ENCODE measurements around the gene PDXK.

Gene PDXK

DNA sequence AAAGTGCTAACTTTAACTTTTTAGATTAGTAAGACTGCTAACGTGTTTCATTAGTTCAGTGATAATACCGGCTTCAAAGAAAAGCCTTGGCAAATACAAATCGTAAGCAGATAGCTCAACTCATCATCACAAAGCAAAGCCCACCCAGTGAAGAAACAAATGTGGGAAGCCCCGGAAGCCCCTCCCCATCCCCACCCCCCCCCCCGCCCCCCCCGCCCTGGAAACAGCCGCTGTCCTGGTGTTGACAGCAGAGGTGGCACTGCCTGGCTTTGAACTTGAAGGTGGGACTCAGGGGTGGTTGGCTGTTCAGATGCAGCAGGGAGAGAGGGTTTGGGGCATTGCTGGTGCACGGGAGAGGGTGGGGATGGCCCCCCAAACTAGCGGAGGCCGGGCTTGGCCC, 14.1 kb downstream of the PDXK start:
- Histone ChIP-seq H3K27ac (ENCODE audit: low read depth, low read length) (no peak overlapping the region), H3K36me3 (ENCODE audit: control insufficient read depth, insufficient read depth, low read length) (peaks cover 5% of the 10 kb centered on the region), H3K4me1 (ENCODE audit: control insufficient read depth, insufficient read depth, low read length) (peaks cover 2% of the 10 kb centered on the region), H3K4me3 (ENCODE audit: low read length) (no peak overlapping the region), H3K27me3 (ENCODE audit: control insufficient read depth, insufficient read depth, low read length) (no peaks in the 10 kb centered on the region), H3K9ac (ENCODE audit: low read length) (no peak overlapping the region)

DNA sequence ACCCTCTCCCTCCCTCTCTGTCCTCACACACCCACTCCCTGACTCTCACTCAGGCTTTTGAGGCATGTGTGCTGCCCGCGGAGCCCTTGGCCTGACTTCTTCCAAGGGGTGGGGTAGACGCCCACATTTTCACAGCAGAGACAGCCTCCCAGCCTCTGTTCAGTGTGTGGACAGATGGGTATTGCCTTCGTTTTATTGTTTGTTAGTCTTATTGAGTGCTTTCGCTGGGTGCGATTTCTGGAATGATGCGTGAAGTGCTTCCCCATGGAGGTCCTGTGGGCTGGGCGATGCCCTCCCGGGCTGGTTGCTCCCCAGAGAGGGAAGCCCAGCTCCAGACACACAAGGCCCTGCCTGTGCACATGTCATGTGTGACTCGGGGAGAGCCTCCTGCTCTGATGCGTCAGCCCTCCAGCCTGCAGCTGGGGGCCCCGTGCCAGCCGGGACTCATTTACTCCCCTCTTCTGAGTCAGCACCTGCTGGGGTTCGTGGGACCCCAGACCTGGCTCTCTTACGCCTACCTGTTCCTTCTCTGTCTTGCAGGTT, 14.7 kb downstream of the PDXK start:
- Histone ChIP-seq H3K4me3 (ENCODE audit: low read length) (no peak overlapping the region), H3K27ac (ENCODE audit: low read depth, low read length) (no peak overlapping the region), H3K27me3 (ENCODE audit: control insufficient read depth, insufficient read depth, low read length) (no peaks in the 10 kb centered on the region), H3K36me3 (ENCODE audit: control insufficient read depth, insufficient read depth, low read length) (peaks cover 5% of the 10 kb centered on the region), H3K9ac (ENCODE audit: low read length) (no peak overlapping the region), H3K4me1 (ENCODE audit: control insufficient read depth, insufficient read depth, low read length) (no peaks in the 10 kb centered on the region)

DNA sequence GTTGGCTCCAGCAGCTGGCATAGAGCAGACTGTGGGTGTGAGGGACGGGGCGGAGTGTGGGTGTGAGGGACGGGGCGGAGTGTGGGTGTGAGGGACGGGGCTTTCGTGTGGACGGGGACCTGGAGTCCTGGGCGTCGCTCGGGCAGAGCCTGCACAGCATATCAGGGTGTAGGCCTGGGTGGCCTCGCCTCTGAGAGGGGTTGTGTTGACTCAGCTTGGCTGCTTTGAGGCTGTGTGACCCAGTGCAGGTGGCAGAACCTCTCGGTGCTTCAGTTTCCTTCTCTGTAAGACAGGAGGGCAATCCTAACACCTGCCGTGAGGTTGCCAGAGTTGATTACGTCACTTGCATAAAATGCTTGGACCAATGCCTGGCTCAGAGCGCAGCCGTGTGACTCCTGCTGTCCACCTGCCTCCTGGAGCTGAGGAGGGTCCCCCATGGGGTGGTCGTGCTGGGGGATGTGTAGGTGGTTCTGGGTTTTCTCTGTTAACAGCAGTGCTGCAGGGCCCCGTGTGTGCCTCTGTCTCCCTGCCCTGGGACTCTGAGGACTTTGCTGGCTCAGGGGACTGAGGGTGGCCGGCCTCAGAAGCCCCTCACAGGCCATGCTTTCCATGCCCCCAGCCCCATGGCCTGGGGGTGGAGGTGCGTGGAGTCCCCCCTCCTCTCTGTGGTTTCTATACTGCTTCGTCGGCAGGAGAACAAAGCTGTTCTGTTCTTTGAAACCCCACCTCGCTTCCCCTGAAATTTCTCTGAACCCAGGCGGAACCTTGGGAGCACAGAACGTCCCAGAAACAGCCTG, 15.4 kb downstream of the PDXK start:
- Histone ChIP-seq H3K4me1 (ENCODE audit: control insufficient read depth, insufficient read depth, low read length) (no peaks in the 10 kb centered on the region), H3K27ac (ENCODE audit: low read depth, low read length) (no peak overlapping the region), H3K9ac (ENCODE audit: low read length) (no peak overlapping the region)

DNA sequence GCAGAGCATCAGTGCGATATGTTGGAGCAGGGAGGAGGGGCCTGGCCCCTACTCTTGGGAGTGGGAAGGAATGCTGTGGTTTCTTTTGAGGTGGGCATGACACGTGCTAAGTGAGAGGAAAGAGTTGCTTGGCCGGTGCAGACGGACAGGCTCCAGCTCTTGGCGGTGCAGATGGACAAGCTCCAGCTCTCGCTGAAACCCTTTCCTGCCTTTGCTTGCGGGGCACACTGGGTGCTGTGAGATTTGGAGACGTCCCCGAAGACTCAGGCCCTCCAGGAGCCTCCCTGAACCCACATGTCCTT, 15.9 kb downstream of the PDXK start:
- no peak overlapping the region for H3K27ac ChIP-seq (ENCODE audit: low read depth, low read length)
- no peaks in the 10 kb centered on the region for H3K27me3 ChIP-seq (ENCODE audit: control insufficient read depth, insufficient read depth, low read length)
- H3K4me1 ChIP-seq (ENCODE audit: control insufficient read depth, insufficient read depth, low read length) = no peaks in the 10 kb centered on the region
- H3K9ac ChIP-seq (ENCODE audit: low read length) = no peak overlapping the region
- H3K36me3 ChIP-seq (ENCODE audit: control insufficient read depth, insufficient read depth, low read length) = peaks cover 5% of the 10 kb centered on the region
- no peak overlapping the region for H3K4me3 ChIP-seq (ENCODE audit: low read length)

More for the DNA sequence above, 15.4 kb downstream of the PDXK start:
- no peaks in the 10 kb centered on the region for H3K27me3 ChIP-seq (ENCODE audit: control insufficient read depth, insufficient read depth, low read length)
- no peak overlapping the region for H3K4me3 ChIP-seq (ENCODE audit: low read length)
- H3K36me3 ChIP-seq (ENCODE audit: control insufficient read depth, insufficient read depth, low read length) = peaks cover 5% of the 10 kb centered on the region

DNA sequence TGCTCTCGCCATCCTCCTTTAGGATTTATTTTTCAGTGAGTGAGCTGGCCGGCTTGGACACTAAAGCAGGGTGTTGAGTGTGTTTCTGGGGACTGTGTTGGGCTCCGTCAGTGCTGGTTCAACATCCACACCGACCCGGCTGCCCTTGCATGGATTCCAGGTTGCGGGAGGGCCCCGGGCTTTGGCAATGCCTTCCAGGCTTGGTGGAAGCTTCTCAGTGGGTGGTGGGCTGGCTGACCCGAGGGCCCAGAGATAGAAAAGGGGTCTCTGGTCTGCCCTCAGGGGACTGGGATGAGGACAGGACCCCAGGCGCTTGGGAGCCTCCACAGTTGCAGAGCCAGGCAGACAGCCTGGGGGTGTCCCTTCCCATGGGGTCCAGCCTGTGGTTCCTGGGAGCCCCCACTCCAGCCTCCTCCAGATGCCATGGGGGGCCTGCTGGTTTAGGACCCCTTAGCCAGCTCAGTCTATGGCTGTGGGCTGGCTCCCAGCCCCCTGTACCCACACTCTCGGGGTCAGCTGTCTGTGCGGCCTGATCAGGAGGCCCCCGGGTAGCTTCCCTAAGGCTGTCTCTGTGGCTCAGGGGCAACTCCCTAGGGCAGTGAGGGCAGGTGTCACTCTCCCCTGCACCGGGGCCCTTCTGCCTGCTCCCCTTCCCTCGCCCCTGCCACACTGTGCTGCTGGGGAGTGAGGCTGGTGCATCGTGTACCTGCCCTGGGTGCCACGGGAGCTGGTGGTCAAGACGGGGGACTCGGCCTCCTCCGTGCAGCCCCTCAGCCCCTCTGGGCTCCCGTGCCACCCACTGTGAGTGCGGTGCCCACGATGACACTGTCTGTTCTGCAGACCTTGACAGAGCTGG, 16.5 kb downstream of the PDXK start:
- Histone ChIP-seq H3K27me3 (ENCODE audit: control insufficient read depth, insufficient read depth, low read length) (no peaks in the 10 kb centered on the region), H3K4me1 (ENCODE audit: control insufficient read depth, insufficient read depth, low read length) (no peaks in the 10 kb centered on the region), H3K4me3 (ENCODE audit: low read length) (no peak overlapping the region), H3K9ac (ENCODE audit: low read length) (no peak overlapping the region), H3K36me3 (ENCODE audit: control insufficient read depth, insufficient read depth, low read length) (peaks cover 5% of the 10 kb centered on the region), H3K27ac (ENCODE audit: low read depth, low read length) (no peak overlapping the region)

DNA sequence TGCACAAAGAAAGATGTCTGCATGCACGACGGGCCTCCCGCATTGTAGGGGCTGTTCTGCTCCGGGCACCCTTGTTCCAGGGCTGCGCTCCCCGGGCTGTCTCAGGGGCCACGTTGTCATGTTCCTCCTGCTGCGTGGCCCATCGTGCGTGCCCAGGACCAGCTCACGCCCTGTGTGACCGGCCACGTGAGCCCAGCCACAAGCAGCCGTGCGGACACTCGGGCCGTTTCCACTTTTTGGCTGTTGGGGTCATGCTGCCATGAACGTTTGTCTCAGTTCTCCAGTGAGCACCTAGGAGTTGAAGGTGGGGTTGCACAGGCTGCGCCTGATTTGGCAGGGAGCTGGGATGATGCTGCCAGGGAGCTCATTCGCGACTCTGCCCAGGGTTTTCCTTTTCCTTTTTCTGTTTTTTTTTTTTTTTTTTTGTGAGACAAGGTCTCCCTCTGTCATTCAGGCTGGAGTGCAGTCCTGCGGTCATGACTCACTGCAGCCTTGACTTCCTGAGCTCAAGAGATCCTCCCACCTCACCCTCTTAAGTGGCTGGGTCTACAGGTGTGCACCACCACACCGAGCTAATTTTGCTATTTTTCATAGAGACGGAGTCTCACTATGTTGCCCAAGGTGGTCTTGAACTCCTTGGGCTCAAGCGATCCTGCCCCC, 17.4 kb downstream of the PDXK start:
- no peaks in the 10 kb centered on the region for H3K4me1 ChIP-seq (ENCODE audit: control insufficient read depth, insufficient read depth, low read length)
- H3K36me3 ChIP-seq (ENCODE audit: control insufficient read depth, insufficient read depth, low read length) = peaks cover 5% of the 10 kb centered on the region

DNA sequence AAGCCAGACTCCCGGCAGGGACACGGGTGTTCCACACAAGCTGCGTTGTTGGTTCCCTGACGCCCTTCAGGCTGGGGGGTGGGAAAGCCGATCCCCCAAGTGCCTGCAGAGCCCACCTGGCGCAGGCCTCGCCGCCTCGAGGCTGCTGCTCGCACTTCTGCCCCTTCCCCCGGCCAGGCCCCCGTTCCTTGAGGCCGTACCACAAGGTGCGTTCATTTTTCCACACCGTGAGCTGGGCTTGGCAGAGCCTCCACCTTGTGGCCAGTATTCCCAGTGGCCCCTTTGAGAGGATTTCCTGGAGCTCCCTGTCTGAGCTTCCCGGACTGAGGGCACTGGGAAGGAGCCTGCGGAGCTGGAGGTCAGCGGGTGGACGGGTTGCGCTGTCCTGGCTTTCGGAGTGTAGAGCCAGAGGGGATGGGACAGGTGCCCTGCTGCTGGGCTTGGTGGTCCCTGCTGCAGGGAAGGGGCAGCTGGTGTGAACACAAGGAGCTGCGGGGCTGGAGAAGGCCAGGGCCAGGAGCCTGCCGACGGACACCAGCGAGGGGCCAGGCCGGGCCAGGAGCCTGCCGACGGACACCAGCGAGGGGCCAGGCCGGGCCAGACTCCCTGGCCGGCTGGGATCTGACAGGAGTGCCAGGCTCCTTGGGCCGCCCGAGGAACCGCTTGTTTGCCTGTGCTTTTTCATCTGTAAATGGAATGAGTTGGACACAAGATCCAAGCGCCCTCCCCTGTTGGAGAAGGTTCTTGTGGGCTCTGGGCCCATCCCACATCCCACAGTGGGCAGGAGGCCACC, 18.4 kb downstream of the PDXK start:
- H3K36me3 ChIP-seq (ENCODE audit: control insufficient read depth, insufficient read depth, low read length) = peaks cover 5% of the 10 kb centered on the region
- no peak overlapping the region for H3K4me3 ChIP-seq (ENCODE audit: low read length)
- no peak overlapping the region for H3K9ac ChIP-seq (ENCODE audit: low read length)
- H3K27ac ChIP-seq (ENCODE audit: low read depth, low read length) = no peak overlapping the region
- H3K4me1 ChIP-seq (ENCODE audit: control insufficient read depth, insufficient read depth, low read length) = no peaks in the 10 kb centered on the region
- H3K27me3 ChIP-seq (ENCODE audit: control insufficient read depth, insufficient read depth, low read length) = no peaks in the 10 kb centered on the region

More for the DNA sequence above, 17.4 kb downstream of the PDXK start:
- no peaks in the 10 kb centered on the region for H3K27me3 ChIP-seq (ENCODE audit: control insufficient read depth, insufficient read depth, low read length)
- H3K27ac ChIP-seq (ENCODE audit: low read depth, low read length) = no peak overlapping the region
- H3K4me3 ChIP-seq (ENCODE audit: low read length) = no peak overlapping the region
- H3K9ac ChIP-seq (ENCODE audit: low read length) = no peak overlapping the region

DNA sequence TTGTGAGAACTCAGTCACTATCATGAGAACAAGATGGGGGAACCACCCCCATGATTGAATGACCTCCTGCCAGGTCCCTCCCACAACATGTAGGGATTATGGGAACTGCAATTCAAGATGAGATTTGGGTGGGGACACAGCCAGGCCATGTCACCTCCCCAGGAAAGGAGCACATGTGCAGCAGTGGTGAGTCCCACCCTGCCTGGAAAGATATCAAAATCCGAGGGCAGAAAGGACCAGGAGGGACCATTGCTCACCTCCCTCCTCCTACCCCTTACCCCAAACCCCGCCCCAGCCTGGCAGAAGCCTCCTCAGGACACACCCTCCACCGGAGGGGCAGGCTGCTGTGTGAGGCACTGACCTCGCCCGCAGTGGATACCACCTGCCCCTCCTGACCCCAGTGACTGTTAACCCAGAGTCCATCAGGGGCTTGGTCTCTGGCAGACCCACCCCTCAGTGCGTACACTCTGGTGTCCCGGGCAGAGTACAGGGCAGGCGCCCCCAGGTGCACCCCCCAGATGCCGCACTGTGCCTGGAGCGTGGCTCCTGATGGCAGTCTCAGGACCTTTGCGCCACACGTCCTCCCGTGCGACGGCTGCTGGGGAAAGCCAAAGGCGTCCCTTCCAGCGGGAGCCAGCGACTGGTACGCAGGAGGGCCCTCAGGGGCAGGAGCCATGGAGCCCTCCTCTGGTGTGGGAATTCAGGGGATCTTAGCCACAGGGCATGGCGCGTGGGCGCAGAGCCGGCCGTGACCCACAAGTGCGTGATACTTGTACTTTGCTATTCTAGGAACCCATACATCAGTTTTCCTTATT, 20.9 kb downstream of the PDXK start:
- H3K4me3 ChIP-seq (ENCODE audit: low read length) = no peak overlapping the region
- H3K4me1 ChIP-seq (ENCODE audit: control insufficient read depth, insufficient read depth, low read length) = no peaks in the 10 kb centered on the region
- H3K9ac ChIP-seq (ENCODE audit: low read length) = no peak overlapping the region
- peaks cover 14% of the 10 kb centered on the region for H3K36me3 ChIP-seq (ENCODE audit: control insufficient read depth, insufficient read depth, low read length)
- no peak overlapping the region for H3K27ac ChIP-seq (ENCODE audit: low read depth, low read length)
- no peaks in the 10 kb centered on the region for H3K27me3 ChIP-seq (ENCODE audit: control insufficient read depth, insufficient read depth, low read length)

DNA sequence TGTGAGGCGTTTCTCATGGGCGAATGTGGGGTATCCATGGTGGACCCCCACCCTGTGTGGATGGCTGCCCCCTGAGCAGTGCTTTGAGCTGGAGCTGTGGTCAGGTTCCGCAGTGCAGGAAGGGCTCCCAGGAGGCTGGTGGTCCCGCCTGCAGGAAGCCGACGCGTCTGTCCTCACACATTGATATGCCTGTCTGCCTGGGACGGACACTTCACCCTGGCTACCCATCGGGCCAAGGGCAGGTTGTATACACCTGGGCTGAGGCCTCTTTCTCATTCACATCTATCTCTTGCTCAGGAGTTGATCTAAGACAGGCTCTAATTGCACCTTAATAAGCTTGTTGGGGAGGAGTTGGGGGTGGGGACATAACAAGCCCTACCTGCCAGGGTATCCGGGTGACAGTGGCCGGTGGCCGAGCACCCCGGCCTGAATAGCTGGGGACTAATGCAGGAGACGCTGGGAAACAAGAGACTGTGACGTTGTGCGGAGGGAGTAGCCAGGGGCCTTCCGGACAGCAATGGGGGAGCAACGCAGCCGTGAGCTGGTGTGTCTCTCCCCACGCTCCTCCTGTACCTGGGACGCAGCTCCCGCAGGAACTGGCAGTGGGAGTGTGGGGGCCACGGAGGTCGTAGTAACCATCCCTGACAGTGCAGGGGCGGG, 21.7 kb downstream of the PDXK start:
- no peak overlapping the region for H3K27ac ChIP-seq (ENCODE audit: low read depth, low read length)
- H3K36me3 ChIP-seq (ENCODE audit: control insufficient read depth, insufficient read depth, low read length) = peaks cover 12% of the 10 kb centered on the region
- H3K4me3 ChIP-seq (ENCODE audit: low read length) = no peak overlapping the region

DNA sequence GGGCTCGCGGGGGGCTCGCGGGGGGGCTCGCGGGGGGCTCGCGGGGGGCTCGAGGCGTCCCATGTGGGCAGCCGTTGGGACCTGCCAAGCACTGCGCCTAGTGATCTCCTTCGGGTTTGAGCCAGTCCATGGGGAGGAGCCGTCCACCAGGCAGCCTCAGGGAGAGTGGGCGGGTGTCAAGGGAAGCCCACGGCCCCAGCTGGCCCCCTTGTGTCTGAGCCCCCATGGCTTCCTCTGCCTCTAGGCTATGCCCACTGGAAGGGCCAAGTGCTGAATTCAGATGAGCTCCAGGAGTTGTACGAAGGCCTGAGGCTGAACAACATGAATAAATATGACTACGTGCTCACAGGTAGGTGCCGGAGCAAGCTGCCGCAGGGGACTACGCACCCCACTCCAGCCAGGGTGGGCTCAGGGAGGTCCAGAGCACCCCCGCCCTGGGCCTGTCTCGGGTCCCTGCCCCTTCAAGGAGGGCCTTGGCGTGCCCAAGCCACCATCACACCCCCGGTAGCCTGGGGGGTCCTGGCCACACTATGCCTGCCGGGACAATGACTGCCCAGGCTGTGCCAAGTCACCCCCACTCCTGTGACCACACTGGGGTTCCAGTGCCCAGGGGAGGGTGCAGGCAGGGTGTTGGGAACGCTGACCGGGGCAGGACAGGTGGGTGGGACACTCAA, 22.6 kb downstream of the PDXK start:
- Histone ChIP-seq H3K4me1 (ENCODE audit: control insufficient read depth, insufficient read depth, low read length) (no peaks in the 10 kb centered on the region), H3K27ac (ENCODE audit: low read depth, low read length) (no peak overlapping the region), H3K27me3 (ENCODE audit: control insufficient read depth, insufficient read depth, low read length) (no peaks in the 10 kb centered on the region), H3K9ac (ENCODE audit: low read length) (no peak overlapping the region), H3K4me3 (ENCODE audit: low read length) (no peak overlapping the region), H3K36me3 (ENCODE audit: control insufficient read depth, insufficient read depth, low read length) (peaks cover 16% of the 10 kb centered on the region)

More for the DNA sequence above, 21.7 kb downstream of the PDXK start:
- Histone ChIP-seq H3K9ac (ENCODE audit: low read length) (no peak overlapping the region), H3K27me3 (ENCODE audit: control insufficient read depth, insufficient read depth, low read length) (no peaks in the 10 kb centered on the region), H3K4me1 (ENCODE audit: control insufficient read depth, insufficient read depth, low read length) (no peaks in the 10 kb centered on the region)

Measured in rectal smooth muscle tissue (tissue), 1 donor.